ENCODE data around the gene LYPD5. TPM values are rescaled to one million over a fixed set of nuclear protein-coding genes. Genes with fewer than 3 reads are reported as not detected.

LYPD5 gene
- total RNA-seq, 1 experiment from 2014 or later = 0.46 TPM

DNA sequence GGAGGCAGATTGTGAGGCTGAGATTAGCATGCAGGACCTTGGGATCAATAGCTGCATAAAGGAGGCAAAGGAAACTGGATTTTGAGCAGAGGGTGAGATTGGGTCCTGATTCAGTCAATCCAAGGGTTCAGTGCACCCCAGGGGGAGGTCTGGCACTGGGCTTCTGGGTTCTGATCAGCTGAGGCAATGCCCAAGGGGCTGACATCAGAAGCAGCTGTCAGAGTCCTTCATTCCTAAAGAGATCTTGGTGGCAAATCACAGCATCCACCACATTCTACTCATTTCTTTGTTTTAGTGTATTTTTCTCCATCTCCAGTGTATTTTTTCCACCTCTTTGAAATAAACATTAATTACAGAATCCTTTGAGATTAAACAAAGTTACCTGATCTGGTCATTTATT, 5.4 kb upstream of the LYPD5 start:
- no peak for TF ChIP-seq ZNF263 (CRISPR knock-in tag; IDR thresholded peaks at IDR 0.05; ENCODE audit: low read depth)
- no peak for TF ChIP-seq JUN (CRISPR knock-in tag; IDR thresholded peaks at IDR 0.05)
- TF ChIP-seq NFE2L1 (CRISPR knock-in tag; IDR thresholded peaks at IDR 0.05) = no peak
- TF ChIP-seq, protein P1, sequence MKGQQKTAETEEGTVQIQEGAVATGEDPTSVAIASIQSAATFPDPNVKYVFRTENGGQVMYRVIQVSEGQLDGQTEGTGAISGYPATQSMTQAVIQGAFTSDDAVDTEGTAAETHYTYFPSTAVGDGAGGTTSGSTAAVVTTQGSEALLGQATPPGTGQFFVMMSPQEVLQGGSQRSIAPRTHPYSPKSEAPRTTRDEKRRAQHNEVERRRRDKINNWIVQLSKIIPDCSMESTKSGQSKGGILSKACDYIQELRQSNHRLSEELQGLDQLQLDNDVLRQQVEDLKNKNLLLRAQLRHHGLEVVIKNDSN (CRISPR knock-in tag; IDR thresholded peaks at IDR 0.05) = no peak
- no peak for TF ChIP-seq ATF3 (CRISPR knock-in tag; conservative IDR thresholded peaks at IDR 0.05)
- no peak for TF ChIP-seq ZNF281 (CRISPR knock-in tag; IDR thresholded peaks at IDR 0.05)
- TF ChIP-seq ARID4B (CRISPR knock-in tag; IDR thresholded peaks at IDR 0.05; ENCODE audit: borderline replicate concordance) = no peak
- no peak for TF ChIP-seq CTCF (IDR thresholded peaks at IDR 0.05)
- no peak for TF ChIP-seq FOXK1 (CRISPR knock-in tag; IDR thresholded peaks at IDR 0.05)
- TF ChIP-seq, protein P2, sequence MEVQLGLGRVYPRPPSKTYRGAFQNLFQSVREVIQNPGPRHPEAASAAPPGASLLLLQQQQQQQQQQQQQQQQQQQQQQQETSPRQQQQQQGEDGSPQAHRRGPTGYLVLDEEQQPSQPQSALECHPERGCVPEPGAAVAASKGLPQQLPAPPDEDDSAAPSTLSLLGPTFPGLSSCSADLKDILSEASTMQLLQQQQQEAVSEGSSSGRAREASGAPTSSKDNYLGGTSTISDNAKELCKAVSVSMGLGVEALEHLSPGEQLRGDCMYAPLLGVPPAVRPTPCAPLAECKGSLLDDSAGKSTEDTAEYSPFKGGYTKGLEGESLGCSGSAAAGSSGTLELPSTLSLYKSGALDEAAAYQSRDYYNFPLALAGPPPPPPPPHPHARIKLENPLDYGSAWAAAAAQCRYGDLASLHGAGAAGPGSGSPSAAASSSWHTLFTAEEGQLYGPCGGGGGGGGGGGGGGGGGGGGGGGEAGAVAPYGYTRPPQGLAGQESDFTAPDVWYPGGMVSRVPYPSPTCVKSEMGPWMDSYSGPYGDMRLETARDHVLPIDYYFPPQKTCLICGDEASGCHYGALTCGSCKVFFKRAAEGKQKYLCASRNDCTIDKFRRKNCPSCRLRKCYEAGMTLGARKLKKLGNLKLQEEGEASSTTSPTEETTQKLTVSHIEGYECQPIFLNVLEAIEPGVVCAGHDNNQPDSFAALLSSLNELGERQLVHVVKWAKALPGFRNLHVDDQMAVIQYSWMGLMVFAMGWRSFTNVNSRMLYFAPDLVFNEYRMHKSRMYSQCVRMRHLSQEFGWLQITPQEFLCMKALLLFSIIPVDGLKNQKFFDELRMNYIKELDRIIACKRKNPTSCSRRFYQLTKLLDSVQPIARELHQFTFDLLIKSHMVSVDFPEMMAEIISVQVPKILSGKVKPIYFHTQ (CRISPR knock-in tag; IDR thresholded peaks at IDR 0.05) = no peak
- Mint-ChIP-seq H3K27me3 (ENCODE audit: low read depth) (peaks cover 15% of the 10 kb centered on the region), H3K36me3 (no peaks in the 10 kb centered on the region), H3K27ac (no peak overlapping the region), H3K4me1 (peaks cover 6% of the 10 kb centered on the region), H3K4me3 (no peak overlapping the region), H3K9me3 (peaks cover 9% of the 10 kb centered on the region)
- ATAC-seq (no peak), DNase-seq (ENCODE audit: low spot score) (no peak)
- ChIA-PET CTCF (interaction anchor here (0.5 to 1.3 kb wide), 5 partner anchors 41 to 108 kb away, joined by 3 to 5 read pairs (median 3); no protein-coding TSS in a partner anchor), POLR2A (no interaction called here)

- ATAC-seq (no peak), DNase-seq (ENCODE audit: low spot score) (no peak)
- Mint-ChIP-seq H3K4me3 (no peak overlapping the region), H3K36me3 (no peaks in the 10 kb centered on the region), H3K9me3 (peaks cover 9% of the 10 kb centered on the region), H3K4me1 (peaks cover 6% of the 10 kb centered on the region), H3K27ac (no peak overlapping the region), H3K27me3 (ENCODE audit: low read depth) (peaks cover 21% of the 10 kb centered on the region)
- ChIA-PET POLR2A (no interaction called here), CTCF (interaction anchor here (0.9 to 1.3 kb wide), 7 partner anchors 41 to 107 kb away, joined by 3 to 5 read pairs (median 4); no protein-coding TSS in a partner anchor)
- TF ChIP-seq, protein P3, sequence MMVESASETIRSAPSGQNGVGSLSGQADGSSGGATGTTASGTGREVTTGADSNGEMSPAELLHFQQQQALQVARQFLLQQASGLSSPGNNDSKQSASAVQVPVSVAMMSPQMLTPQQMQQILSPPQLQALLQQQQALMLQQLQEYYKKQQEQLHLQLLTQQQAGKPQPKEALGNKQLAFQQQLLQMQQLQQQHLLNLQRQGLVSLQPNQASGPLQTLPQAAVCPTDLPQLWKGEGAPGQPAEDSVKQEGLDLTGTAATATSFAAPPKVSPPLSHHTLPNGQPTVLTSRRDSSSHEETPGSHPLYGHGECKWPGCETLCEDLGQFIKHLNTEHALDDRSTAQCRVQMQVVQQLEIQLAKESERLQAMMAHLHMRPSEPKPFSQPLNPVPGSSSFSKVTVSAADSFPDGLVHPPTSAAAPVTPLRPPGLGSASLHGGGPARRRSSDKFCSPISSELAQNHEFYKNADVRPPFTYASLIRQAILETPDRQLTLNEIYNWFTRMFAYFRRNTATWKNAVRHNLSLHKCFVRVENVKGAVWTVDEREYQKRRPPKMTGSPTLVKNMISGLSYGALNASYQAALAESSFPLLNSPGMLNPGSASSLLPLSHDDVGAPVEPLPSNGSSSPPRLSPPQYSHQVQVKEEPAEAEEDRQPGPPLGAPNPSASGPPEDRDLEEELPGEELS (CRISPR knock-in tag; IDR thresholded peaks at IDR 0.05) = no peak
- TF ChIP-seq NFE2L1 (CRISPR knock-in tag; IDR thresholded peaks at IDR 0.05) (no peak), E2F1 (CRISPR knock-in tag; IDR thresholded peaks at IDR 0.05) (no peak), ERG (CRISPR knock-in tag; IDR thresholded peaks at IDR 0.05) (no peak), ZNF671 (CRISPR knock-in tag; IDR thresholded peaks at IDR 0.05) (no peak), ZNF232 (CRISPR knock-in tag; IDR thresholded peaks at IDR 0.05) (no peak)
Observed at GRCh38 chr19:43806848-43807247, 4.6 kb upstream of the LYPD5 start.

Measured in WTC11 (cell line).